Prostate gland (tissue), 2 donors: ENCODE data around the gene LRCH3.

Source experiments
- POLR2A ChIP-seq: fragments of 450-650 bp; IDR thresholded peaks from one replicate; pipeline ENCODE4 v1.6.1; 2016; ENCODE audit warnings: antibody characterized with exemption, mild to moderate bottlenecking
- TF ChIP-seq, protein P1 (sequence below), 4 experiments: fragments of 200-600 bp in 2 of 4; fragments of 450-650 bp in 2 of 4; sonication (generic) in 2 of 4; IDR thresholded peaks; 1 replicate in 3 of 4; 2 replicates in 1 of 4; pipeline ENCODE4 v1.5.1; 2016 to 2019; ENCODE audit warnings: antibody characterized with exemption in 4 of 4, mild to moderate bottlenecking in 2 of 4, moderate library complexity in 2 of 4

DNA sequence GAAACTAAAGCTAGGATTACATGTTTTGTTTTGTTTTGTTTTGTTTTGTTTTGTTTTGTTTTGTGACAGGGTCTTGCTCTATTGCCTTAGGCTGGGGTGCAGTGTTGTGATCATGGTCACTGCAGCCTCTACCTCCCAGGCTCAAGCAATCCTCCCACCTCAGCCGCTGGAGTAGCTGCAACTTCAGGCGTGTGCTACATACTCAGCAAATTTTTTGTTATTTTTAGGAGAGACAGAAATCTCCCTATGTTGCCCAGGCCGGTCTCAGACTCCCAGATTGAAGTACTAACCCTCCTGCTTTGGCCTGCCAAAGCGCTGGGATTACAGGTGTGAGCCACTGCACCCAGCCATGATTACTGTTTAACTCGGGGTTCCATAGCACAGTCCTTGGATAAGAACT lies 50.7 kb downstream of the LRCH3 start:
- TF ChIP-seq, protein P1, sequence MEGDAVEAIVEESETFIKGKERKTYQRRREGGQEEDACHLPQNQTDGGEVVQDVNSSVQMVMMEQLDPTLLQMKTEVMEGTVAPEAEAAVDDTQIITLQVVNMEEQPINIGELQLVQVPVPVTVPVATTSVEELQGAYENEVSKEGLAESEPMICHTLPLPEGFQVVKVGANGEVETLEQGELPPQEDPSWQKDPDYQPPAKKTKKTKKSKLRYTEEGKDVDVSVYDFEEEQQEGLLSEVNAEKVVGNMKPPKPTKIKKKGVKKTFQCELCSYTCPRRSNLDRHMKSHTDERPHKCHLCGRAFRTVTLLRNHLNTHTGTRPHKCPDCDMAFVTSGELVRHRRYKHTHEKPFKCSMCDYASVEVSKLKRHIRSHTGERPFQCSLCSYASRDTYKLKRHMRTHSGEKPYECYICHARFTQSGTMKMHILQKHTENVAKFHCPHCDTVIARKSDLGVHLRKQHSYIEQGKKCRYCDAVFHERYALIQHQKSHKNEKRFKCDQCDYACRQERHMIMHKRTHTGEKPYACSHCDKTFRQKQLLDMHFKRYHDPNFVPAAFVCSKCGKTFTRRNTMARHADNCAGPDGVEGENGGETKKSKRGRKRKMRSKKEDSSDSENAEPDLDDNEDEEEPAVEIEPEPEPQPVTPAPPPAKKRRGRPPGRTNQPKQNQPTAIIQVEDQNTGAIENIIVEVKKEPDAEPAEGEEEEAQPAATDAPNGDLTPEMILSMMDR (IDR thresholded peaks at IDR 0.05), result no peak
- no peak for TF ChIP-seq POLR2A
